Measurements from ENCODE around the gene MSRB1. TPM values are rescaled to one million over a fixed set of nuclear protein-coding genes. Genes with fewer than 3 reads are reported as not detected.
A peak's percentile ranks its signal among the peaks of the same experiment; 100 is the strongest.

MSRB1 gene
- total and polyA plus RNA-seq, 2 donors (not counting 1 experiment from before 2014, with no cell fraction given), result 7.1 to 21.4 TPM

DNA sequence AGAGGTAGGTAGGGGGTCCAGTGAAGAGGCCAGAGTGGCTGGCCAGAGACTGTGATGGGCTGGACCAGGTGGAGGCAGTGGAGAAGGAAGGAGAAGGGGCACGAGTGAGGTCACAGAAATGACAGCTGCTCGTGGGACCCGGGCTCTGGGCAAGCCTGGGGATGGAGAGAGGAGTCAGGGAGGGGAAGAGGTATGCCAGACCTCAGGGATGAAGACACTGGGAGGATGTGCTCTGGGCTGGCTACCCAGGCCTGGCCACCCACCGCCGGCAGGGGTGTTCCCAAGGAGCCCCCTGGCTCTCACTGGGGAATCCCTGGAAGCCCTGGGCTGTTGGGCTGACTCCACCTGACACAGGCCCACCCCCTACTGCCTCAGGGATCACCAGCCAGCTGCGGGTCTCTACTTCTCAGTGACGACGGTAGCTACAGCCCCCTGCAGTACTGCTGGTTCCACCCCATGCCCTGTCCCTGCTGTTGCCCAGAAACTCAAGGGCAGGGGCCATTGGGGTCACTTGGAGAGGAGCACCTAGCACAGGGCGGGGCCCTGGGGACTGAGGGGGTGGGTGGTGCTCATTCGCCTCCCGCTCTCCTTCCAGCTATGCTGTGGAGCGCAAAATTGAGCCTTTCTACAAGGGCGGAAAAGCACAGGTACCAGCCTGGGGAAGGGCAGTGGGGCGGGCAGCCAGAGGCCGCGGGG lies 30.6 kb upstream of the MSRB1 start:
- H3K9ac ChIP-seq (ENCODE audit: insufficient read depth, low read length), result no peak overlapping the region
- no peaks in the 10 kb centered on the region for H3K27me3 ChIP-seq (ENCODE audit: control insufficient read depth, insufficient read depth, low read length)
- DNase-seq (ENCODE audit: low read depth in 2 of 2), result no peak
- no peaks in the 10 kb centered on the region for H4K20me1 ChIP-seq (ENCODE audit: control insufficient read depth, extremely low read depth, insufficient read depth, low read length)
- H3K9me3 ChIP-seq (ENCODE audit: control insufficient read depth, insufficient read depth, low read depth, low read length), result no peaks in the 10 kb centered on the region
- no peaks in the 10 kb centered on the region for H3K4me1 ChIP-seq (ENCODE audit: control insufficient read depth, extremely low read depth, insufficient read depth, low read length)
- H3K27ac ChIP-seq (ENCODE audit: insufficient read depth, low read length), result no peak overlapping the region
- no peak overlapping the region for H3K4me3 ChIP-seq (replicated peaks in 1 of 4; ENCODE audit: control extremely low read depth in 1 of 4, insufficient read depth in 1 of 4, low read depth in 3 of 4, low read length in 4 of 4)
- H3K79me2 ChIP-seq (ENCODE audit: control insufficient read depth, insufficient read depth, low read length), result peaks cover 16% of the 10 kb centered on the region
- H3K4me2 ChIP-seq (ENCODE audit: extremely low read depth, insufficient read depth, low read length), result no peak overlapping the region
- H3K36me3 ChIP-seq (ENCODE audit: control insufficient read depth, insufficient read depth, low read length), result peaks cover 32% of the 10 kb centered on the region
- H2AFZ ChIP-seq (ENCODE audit: low read length), result no peak overlapping the region
- TF ChIP-seq CTCF (conservative IDR thresholded peaks at IDR 0.05 in 1 of 2, IDR thresholded peaks at IDR 0.05 in 1 of 2; ENCODE audit: low read depth in 1 of 2, low read length in 2 of 2), result no peak
- no peak for TF ChIP-seq EZH2 (IDR thresholded peaks at IDR 0.05; ENCODE audit: low read length, missing control alignments)

- peak overlapping the region; percentile 87 for H3K9ac ChIP-seq (ENCODE audit: insufficient read depth, low read length)
- H3K9me3 ChIP-seq (ENCODE audit: control insufficient read depth, insufficient read depth, low read depth, low read length), result no peaks in the 10 kb centered on the region
- H2AFZ ChIP-seq (ENCODE audit: low read length), result no peak overlapping the region
- peak in 1 of 2 donors; percentile 27 for DNase-seq (ENCODE audit: low read depth in 2 of 2)
- peak overlapping the region; percentile 84 to 94 (median 88) for H3K4me3 ChIP-seq (replicated peaks in 1 of 4; ENCODE audit: control extremely low read depth in 1 of 4, insufficient read depth in 1 of 4, low read depth in 3 of 4, low read length in 4 of 4)
- H3K36me3 ChIP-seq (ENCODE audit: control insufficient read depth, insufficient read depth, low read length), result peaks cover 23% of the 10 kb centered on the region
- H3K4me1 ChIP-seq (ENCODE audit: control insufficient read depth, extremely low read depth, insufficient read depth, low read length), result no peaks in the 10 kb centered on the region
- no peaks in the 10 kb centered on the region for H3K27me3 ChIP-seq (ENCODE audit: control insufficient read depth, insufficient read depth, low read length)
- H4K20me1 ChIP-seq (ENCODE audit: control insufficient read depth, extremely low read depth, insufficient read depth, low read length), result no peaks in the 10 kb centered on the region
- H3K79me2 ChIP-seq (ENCODE audit: control insufficient read depth, insufficient read depth, low read length), result peaks cover 16% of the 10 kb centered on the region
- TF ChIP-seq CTCF (conservative IDR thresholded peaks at IDR 0.05 in 1 of 2, IDR thresholded peaks at IDR 0.05 in 1 of 2; ENCODE audit: low read depth in 1 of 2, low read length in 2 of 2), result no peak
- TF ChIP-seq EZH2 (IDR thresholded peaks at IDR 0.05; ENCODE audit: low read length, missing control alignments), result no peak
- H3K27ac ChIP-seq (ENCODE audit: insufficient read depth, low read length), result peak overlapping the region; percentile 89
- H3K4me2 ChIP-seq (ENCODE audit: extremely low read depth, insufficient read depth, low read length), result peak overlapping the region; percentile 33
Measured at GRCh38 chr16:1972490-1972877, 29.5 kb upstream of the MSRB1 start.

GRCh38 chr16:1971796-1972489 lies 28.9 kb upstream of the MSRB1 start, which contains the start of gene TBL3:
TBL3 (plus strand) TSS chr16:1972053; CDS start chr16:1972165, 112 bp downstream.
- peaks cover 16% of the 10 kb centered on the region for H3K79me2 ChIP-seq (ENCODE audit: control insufficient read depth, insufficient read depth, low read length)
- TF ChIP-seq EZH2 (IDR thresholded peaks at IDR 0.05; ENCODE audit: low read length, missing control alignments), result no peak

More at GRCh38 chr16:1971796-1972489, 28.9 kb upstream of the MSRB1 start, which contains the start of gene TBL3:
- Histone ChIP-seq H4K20me1 (ENCODE audit: control insufficient read depth, extremely low read depth, insufficient read depth, low read length) (no peaks in the 10 kb centered on the region), H3K9ac (ENCODE audit: insufficient read depth, low read length) (peak within 1 kb of the TSS; percentile 87), H3K9me3 (ENCODE audit: control insufficient read depth, insufficient read depth, low read depth, low read length) (no peaks in the 10 kb centered on the region), H3K36me3 (ENCODE audit: control insufficient read depth, insufficient read depth, low read length) (peaks cover 22% of the 10 kb centered on the region), H3K27me3 (ENCODE audit: control insufficient read depth, insufficient read depth, low read length) (no peaks in the 10 kb centered on the region), H3K4me2 (ENCODE audit: extremely low read depth, insufficient read depth, low read length) (peak within 1 kb of the TSS; percentile 93), H3K4me1 (ENCODE audit: control insufficient read depth, extremely low read depth, insufficient read depth, low read length) (no peaks in the 10 kb centered on the region), H3K27ac (ENCODE audit: insufficient read depth, low read length) (peak within 1 kb of the TSS; percentile 89), H3K4me3 (replicated peaks in 1 of 4; ENCODE audit: control extremely low read depth in 1 of 4, insufficient read depth in 1 of 4, low read depth in 3 of 4, low read length in 4 of 4) (peak within 1 kb of the TSS; percentile 84 to 94 (median 88)), H2AFZ (ENCODE audit: low read length) (peak within 1 kb of the TSS; percentile 79)
- DNase-seq (ENCODE audit: low read depth in 2 of 2), result peak; percentile 92 to 93
